ENCODE results near the gene INPP5A.
"Not testable (repeated sequence)": the region's sequence is repeated elsewhere in the genome, so short reads cannot be mapped to it uniquely, and the experiment has no call there.

The INPP5A gene

DNA sequence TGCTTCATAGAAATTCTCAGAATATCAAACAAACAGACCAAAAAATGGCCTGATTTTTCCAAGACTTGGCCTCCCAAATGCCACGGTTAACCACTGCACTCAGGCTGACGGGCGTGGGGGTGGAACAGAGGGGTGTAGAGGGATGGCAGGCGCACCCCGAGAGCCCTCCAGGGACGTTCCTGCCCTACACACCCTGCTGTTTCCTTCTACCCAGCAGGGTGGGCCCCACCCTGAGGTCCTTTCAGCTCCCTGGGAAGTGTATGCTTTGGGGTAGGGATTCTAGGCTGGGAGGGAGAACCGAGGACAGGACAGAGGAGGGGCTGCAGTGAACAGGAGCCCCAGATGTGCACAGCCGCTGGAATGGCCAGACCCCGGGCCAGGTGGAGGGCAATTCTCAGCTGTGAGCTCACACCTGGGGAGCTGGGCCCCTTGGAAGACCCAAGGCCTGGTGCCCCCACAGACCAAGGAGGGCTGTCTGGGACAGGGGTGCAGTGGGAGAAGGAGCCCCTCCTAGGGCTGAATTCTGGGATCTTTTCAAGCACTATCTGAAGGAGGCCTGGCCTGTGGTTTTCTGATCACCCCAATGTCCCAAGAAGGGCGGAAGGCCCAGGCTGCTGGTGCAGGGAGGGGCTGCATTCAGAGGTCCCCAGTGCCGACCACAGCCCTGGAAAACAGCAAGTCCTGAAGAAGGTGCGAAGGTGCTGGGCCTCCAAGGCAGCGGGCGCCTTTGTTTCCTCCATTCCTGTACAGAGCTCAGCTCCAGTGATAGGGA, 32.9 kb upstream of the INPP5A start:
- no peak for DNase-seq

DNA sequence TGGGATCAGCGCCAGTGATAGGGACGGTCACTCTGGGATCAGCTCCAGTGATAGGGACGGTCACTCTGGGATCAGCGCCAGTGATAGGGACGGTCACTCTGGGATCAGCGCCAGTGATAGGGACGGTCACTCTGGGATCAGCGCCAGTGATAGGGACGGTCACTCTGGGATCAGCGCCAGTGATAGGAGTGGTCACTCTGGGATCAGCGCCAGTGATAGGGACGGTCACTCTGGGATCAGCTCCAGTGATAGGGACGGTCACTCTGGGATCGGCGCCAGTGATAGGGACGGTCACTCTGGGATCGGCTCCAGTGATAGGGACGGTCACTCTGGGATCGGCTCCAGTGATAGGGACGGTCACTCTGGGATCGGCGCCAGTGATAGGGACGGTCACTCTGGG, 32.0 kb upstream of the INPP5A start:
- DNase-seq, result not testable (repeated sequence)

DNA sequence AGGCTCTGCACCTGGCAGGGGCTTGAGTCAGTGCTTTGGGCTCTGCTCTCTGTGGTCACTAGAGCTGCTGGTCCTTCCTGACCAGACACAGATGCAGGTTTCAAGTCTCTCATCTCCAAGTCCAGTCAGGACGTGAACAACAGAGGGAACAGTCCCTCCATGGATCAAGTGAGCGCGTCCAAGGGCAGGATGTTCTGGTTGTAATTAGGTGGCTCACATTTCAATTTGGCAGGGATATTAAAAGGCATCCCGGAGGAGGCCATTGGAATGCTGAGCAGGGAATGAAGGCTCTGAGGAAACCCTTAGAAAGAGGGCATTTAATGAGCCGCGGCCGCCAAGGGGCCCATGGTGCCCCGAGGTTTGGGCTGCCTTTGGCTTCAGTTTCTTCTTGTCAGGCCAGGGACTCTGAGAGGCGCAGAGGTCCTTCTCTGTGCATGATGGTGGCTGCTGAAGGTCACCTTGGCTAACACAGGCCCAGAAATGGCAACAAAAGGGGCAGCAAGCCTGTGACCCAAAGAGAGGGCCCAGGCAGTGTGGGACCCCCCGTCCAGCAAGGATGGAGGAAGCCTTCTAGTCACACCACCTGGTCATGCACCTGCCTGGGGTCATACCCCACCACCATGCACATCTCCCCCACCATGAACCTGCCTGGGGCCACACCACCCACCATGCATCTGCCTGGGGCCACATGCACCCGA, 30.7 kb upstream of the INPP5A start:
- DNase-seq, result no peak

DNA sequence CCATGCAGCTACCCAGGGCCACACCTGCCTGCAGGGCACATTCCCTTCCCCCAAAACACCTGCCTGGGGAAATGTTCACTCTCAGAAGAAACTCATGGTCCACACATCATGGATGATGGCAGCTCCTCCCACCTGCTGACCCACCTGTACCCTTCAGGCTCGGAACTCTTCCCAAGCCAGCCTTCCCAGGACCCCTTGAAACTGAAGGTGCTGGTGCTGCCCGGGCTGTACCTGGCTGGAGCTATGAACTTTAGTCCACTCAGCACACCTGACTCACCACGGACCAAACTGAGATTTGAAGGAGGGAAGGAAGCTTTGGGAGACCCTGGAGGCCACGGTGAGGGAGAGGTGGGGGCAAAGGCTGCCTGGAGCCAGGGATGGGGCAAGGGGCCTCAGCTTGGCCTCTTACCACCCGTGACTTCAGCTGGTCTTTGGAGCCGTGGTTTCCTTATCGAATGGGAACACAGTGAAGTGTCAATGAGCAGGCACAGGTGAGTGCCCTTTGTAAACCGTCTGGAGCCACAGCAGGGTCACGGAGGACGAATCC, 30.1 kb upstream of the INPP5A start:
- no peak for DNase-seq

DNA sequence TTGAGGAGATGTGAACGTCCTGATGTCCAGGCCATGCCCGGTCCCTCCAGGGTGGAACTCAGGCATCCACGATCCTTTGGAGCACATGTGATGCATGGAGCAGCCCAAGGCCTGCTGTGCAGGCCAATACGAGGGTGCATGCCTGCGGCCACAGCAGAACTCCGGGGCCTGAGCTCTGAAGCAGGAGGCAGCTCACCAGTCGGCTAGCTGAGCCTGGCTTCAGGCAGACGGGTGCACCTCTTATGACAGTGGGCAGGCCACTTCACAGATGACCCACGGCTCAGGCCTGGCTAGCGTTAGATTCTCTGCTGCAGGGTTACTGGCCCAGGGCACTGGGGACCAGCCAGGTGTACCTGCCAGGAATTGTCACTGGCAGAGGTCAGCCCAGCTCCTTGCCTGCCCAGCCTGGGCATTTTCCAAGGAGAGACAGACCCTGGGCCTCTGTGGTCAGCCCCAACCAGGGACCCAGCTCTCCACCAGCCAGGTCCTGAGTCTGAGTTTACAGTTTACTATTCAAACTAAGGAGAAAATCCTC, 29.6 kb upstream of the INPP5A start:
- DNase-seq, result no peak

DNA sequence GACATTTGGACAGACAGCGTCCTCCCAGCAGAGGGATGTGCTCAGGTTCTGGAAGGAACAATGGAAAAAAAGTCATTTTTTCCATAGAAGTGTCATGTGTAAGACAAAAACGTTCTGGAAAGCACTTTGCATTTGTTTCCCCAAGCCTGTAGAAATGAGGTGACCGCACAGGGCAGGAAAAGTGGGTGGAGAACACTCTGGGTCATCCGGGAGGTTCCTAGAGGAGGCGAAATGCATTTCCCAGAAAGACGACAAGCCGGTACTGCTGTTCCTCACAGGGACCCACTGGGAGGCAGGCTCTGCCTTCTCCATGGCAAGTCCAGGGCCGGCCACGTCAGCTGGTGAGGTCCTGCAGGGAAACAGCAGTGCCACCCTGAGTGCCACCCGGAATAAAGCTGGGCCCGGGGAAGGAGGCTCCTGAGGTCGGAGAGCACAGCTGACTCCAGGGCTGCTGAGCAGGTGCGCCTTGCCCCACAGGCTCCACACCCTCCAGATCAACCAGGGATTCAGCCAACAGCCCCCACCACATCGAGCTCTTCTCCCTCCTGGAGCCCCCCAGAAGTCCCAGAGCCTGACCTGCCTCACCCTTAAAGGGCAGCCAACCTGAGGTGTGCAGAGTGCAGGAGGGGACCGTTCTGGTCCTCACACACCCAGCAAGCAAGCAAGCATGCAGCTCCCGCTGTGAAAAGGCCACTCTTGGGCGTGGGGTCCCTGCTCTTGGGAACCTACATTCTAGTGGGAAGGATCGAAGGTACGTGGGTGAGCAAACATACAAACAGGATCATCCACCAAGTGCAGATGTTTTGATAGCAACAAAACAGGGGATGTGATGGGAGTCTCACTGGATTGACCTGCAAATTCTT, 28.8 kb upstream of the INPP5A start:
- DNase-seq, result no peak

DNA sequence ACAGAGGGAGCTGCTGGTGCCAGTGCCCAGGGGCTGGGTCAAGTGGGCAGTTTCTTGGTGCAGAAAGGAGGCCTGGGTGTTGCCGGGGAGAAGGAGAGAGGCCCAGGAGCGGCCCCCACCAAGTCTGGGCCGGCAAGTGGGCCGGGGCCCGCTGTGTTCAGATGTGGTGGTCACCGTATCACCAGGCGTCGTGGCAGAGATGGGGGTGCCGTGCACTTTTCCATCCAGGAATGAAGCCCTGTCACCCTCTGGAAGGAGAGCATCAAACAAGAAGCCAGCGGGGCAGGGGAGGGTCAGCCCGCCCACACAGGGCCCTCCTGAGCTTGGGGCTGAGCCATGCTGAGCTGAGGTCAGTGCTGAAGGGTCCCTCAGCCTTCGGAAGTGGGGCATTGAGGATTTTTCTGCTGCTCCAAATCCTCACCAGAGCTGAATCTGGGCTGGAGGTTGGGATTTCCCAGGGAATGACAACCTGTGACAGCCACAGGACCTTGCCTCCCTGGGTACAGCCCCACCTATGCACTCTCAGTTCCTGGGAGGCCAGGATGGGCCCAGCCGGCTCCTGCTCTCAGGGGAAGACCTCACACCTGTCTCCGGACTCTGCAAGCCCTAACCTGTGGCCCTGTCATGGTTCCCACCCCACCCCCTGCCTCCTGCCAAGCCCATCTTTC, 27.9 kb upstream of the INPP5A start:
- no peak for DNase-seq

DNA sequence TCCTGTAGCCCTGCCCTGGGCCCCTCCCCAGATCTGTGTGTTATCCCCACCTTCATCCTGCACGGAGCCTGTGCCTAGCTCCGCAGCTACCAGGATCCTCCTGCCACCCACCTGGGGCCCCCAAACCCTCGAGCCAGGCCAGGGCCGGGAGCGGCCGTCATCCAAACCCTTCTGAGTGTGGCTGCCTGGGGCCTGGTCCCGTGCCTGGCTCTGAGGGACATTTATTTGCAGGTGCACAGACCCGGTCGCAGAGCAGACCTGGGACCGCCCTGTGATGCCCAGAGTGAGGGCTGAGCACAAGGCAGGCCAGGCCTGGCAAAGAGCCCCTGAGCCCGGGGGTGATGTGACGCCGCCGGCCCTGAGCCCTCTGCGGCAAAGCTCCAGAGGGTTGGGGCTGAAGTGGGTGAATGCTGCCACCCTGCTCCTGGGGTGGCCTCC, 27.4 kb upstream of the INPP5A start:
- no peak for DNase-seq

DNA sequence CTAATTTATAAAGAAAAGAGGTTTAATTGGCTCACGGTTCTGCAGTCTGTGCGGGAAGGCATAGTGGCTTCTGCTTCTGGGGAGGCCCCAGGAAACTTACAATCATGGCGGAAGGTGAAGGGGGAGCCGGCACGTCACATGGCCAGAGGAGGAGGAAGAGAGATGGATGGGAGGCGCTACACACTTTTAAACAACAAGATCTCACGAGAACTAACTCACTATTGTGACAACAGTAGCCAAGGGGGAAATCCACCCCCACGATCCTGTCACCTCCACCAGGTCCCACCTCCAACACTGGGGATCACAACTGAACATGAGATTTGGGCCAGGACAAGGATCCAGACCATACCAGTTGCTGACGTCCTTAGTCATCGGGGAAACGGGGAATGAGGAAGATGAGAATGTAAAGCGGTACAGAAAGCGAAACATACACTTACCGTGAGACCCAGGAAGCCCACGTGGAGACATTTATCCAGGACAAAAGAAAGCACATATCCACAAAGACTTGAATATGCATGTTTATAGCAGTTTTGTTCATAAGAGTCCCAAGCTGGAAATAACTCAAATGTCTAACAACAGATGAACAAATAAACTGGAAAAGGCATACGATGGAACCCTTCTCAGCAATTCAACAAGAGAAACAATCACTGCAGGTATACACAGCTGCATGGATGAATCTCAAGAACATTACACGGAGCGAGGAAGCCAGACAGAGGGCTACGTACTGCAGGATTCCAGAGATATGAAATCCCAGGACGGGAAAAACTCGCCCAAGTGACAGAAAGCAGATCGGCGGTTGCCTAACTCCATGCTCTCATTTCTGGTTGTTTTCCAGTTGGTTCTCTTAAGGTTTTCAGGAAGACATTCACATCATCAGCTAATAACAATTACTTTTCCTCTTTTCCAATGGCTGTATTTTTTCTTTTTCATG, 26.2 kb upstream of the INPP5A start:
- no peak for DNase-seq

DNA sequence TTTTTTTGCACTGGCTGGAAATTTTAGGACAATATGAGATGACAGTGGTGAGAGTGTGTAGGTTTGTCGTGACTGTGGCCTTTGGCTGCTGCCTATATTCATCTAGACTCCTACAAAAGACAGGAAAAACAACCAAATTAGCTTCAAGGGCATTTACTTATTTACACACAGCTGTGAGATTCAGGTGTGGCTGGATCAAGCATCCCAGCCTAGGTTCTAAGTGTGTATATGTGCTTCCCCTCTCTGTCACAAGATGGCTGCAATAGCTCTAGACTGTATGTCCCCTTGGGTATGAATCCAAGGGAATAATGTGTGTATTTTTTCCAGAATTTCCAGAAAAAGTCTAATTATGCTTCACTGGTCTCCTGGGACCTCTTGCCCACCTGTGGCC, 25.5 kb upstream of the INPP5A start:
- DNase-seq, result no peak

DNA sequence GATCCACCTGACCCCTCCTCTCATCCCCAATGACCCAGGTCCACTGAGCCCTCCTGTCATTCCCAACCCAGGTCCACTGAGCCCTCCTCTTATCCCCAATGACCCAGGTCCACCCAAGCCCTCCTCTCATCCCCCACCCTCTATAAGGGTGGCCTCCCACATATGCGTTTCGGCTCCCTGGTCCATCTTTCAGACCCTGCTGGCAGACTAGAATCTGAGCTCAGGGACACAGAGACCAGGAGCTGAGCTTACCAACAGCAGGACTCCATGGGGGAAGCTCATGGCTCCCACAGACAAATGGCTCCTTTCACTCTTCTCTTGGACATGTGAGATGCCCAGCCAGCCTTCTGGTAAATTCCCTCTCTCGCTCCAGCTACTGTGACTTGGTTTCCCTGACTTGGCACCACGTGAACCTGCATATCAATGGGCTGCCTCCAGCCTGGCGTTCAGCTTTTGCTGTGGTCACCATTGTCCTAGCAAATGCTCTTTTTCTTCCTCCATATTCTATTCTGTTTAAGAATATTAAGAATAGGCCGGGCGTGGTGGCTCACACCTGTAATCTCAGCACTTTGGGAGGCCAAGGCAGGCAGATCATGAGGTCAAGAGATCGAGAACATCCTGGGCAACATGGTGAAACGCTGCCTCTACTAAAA, 24.8 kb upstream of the INPP5A start:
- DNase-seq, result no peak

DNA sequence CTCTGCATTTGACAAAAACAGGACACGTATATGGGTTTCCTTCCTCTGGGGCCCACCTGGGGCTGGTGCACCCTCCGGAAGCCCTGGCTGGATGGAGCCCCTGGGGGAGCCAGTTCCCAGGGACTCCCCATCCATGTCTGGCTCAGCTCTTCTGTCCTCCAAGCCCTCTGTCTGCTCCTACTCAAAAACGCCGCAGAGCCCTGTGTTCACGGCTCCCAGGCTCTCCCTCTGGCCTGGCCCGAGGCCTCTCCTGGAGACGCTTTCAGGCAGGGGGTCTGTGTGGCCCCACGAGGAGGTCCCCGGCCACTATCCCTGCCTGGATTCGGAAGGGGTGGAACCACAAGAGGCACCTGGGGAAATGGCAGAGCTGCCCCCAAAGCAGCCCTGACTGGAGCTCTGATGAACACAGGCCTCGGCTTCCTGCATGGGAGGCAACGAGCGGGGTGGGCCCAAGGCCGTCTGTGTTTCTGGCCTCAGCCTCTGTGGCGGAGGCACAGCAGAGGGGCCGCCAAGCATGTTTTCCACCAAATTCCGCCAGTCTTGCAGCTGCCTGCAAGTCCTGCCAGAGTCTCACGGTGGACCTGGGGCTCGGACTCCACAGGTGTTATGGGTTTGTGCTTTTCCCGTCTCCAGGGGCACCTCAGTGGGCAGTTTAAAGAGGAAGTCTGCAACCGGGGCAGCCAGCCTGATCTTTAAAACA, 22.6 kb upstream of the INPP5A start:
- no peak for DNase-seq

DNA sequence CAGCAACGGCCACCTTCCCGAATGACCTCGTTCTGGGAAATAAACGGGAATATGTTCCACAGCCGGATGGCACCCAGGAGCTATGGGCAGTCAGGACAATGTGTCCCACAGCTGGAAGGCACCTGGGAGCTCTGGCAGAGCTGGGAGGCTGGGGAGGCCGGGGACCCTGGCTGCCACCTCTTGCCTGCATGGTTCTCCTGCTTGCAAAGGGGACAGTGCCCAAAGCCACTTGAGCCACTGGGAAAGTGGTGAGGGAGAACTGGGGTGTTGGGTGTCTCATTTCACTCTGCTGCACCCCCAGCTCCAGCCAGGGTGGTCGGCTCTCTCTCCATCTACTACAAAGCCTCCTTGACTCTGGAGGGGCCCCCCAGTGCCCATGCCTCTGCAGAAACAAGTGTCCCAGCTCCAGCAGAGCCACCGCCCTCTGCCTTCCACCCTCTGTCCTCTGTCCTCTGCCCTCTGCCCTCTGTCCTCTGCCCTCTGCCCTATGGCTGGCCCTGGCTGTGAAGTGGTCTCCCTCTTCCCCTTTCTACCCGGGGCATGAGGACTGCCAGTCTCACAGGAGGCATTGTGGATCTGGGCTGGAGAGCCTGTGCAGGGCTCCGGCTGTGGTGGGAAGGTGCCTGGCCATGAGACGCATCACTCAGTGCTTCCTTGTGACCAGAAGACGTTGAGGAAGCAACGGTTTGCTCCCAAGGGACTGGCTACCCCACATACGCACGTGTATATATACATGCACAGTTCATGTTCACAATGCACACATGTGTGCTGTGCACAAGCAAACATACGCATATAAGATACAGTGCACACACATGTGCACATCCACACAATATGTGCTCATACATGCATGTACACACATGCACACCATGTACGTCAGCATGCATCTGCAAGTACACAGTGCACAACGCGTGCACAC, 21.5 kb upstream of the INPP5A start:
- DNase-seq, result no peak

DNA sequence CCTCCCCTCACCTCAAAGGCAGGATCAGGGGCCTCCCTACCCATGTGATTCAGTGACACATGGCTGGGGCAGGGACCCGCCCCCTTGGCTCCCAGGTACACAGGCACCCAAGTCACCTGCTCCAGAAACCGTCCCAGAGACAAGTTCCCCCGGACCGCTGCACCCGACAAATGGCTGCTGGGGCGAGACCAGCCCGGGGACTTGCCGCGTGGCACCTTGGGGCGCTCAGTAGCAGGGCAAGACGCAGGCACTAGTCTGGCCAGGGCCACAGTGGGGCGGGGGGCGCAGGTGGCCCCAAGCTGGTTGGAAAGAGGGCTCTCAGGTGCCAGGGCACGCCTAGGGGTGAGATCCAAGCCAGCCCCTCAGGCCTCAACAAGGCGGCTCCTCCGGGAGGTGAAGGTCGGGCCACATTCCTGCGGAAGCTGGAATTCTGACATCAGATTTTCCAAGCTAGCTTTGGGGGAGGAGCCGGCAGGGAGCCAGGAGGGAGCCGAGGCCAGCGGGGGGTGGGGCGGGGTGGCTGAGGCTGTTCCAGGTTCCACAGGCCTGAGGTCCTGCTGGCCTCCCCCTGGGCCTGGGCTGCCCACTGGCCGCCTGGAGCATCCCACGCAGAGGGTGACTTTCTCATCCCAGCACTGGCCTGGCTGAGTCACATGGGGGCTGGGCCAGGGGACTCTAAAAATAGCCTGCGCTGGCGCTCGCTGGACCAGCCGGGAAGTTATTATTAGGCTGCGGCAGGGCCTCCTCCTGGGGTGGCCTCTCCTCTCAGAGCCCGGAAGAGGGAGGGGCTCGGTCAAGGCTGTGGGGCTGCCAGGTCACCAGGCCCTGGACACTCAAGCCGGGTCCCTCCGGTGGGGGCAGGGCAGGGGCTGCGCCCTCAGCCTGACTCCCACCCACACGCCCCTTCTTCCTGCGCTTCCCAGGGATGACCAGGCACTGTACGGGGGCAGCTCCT, 20.5 kb upstream of the INPP5A start:
- DNase-seq, result no peak

DNA sequence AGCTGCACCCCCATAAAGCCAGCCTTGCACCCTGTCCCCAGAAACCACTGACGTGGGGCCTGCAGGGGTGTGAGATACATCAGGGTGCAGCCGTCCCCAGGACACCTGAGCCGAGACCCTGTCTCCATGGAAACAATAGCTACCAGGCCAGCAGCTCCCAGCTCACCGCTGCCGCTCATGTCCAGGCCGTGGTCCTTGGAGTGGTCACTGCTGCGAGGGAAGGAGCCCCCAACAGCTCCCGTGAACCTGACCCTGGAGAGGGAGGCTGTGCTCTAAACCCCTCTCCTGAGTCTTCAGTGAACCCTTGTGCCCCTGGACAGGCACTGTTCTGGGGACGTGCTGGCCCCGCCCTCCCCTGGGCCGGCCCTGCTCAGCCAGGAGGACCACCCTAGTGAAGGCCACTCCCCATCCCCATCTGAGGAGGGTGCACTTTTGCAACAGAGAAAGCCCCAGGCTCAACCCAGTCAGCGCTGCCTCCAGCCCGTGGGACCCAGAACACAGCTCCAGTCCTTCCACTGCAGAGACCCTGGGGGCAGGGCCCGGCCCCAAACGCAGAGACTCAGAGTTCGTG, 19.6 kb upstream of the INPP5A start:
- DNase-seq, result no peak

DNA sequence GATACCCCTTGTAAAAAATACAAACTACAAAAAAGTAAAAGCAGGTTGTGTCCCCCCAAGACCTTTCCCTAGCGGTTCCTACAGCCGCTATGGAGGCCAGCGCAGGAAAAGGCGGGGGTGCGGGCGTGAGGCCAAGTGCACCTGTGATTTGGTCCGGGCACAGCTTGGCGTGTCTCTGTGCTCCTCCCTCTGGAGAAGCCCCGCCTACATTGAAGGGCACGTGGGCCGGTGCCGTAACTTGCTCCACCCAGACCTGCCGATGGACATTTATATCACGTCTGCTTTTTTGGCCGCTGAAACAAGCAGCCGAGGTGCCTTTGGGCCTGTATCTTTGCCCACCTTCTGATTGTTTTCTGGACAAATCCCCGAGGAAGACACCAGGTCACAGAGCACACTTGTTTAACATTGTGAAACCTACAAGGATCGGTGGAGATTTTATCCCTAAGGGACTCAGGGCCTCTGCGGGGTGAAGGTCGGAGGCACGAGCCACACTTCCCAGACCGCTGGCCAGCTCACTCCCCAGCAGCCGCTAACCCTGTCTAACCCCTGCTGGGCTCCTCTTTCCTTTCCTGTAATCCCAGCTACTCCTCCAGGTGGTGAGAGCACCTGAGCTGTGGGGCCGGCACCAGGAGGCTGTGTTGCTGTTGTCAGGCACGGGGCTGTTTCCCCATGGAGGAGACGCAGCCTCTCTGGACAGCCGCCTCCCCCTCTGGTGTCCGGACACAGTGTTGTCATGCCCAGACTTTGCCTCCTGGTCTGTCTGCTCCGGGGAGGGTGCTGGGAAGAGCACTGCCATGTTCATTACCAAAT, 18.8 kb upstream of the INPP5A start:
- DNase-seq, result no peak
